ENCODE results near the gene ARL10.

ARL10 gene

DNA sequence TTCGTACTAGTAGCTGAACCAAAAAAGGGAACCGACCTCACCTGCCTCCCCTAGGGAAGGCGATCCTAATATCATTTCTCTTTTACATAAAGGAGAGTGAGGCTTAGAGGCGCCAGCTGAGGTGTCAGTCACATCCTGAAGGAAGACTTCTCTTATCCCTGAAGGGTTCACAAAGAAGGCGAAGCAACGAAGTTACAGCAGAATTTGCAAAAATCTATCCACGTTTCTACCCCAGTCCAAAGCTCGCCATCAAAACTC, 3.1 kb upstream of the ARL10 start:
- FAIRE-seq: no peak

DNA sequence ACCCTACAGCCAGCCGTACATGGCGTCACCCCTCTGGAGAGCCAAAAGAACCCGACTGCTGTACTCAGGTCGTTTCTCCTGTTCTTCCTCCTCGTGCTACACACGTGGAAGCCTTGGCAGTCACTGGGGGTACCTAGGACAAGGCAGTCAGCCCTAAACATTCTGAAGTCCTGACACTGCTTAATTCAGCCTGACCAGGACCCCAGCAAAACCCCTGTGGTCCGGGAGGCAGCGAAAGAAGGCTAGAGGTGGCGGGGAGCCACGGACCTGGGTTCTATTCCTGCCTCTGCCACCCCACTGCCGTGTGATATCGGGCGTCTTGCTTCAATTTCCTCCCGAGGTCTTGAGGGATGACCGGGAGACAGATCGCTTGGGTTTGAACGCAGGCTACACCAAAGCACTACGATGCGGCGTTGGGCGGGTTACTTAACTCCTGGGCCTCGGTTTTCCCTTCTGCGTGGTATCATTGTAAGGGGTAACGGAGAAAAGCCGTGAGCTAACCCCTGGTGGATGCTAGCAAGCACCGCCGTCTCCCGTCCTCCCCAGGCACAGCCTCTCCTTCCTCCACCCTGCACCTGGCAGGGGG, 429 bp upstream of the ARL10 start:
- no peak for FAIRE-seq

DNA sequence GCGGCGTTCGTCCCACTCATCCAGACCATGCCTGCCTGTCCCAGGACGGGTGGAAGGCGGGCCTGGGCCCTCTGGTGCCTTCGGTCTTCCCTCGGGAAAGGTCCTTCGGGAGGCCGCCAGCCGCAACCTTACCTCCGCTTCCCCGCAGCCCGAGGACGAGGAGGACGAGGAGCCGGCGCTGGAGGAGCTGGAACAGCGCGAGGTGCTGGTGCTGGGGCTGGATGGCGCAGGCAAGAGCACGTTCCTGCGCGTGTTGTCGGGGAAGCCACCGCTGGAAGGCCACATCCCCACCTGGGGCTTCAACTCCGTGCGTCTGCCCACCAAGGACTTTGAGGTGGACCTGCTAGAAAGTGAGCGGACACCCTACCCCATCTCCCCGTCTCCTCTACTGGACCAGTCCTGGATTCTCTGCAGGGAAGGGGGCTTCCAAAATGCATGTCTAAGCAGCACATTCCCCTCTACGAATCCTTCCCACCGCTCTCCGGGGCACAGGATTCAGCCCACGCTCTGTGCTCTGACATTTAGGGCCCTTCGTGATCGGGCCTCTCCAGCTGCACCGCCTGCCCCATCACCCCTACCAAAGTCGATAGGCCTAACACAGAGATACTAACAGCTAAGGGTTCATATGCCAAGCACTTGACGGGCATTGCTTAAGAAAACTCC, 1.1 kb downstream of the ARL10 start:
- FAIRE-seq: no peak

DNA sequence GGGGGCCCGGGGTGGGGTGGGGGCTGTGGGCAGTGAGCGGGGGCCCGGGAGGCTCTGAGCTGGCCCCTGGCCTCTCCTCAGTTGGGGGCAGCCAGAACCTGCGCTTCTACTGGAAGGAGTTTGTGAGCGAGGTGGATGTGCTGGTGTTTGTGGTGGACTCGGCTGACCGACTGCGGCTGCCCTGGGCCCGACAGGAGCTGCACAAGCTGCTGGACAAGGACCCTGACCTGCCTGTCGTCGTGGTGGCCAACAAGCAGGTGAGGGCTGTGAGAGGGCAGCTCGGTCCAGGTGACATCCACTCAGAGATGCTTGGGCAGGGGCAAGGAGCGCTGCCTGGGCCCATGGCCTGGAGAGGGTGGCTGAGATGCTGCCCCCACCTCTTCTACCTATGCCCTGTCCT, 3.4 kb downstream of the ARL10 start:
- FAIRE-seq: no peak

DNA sequence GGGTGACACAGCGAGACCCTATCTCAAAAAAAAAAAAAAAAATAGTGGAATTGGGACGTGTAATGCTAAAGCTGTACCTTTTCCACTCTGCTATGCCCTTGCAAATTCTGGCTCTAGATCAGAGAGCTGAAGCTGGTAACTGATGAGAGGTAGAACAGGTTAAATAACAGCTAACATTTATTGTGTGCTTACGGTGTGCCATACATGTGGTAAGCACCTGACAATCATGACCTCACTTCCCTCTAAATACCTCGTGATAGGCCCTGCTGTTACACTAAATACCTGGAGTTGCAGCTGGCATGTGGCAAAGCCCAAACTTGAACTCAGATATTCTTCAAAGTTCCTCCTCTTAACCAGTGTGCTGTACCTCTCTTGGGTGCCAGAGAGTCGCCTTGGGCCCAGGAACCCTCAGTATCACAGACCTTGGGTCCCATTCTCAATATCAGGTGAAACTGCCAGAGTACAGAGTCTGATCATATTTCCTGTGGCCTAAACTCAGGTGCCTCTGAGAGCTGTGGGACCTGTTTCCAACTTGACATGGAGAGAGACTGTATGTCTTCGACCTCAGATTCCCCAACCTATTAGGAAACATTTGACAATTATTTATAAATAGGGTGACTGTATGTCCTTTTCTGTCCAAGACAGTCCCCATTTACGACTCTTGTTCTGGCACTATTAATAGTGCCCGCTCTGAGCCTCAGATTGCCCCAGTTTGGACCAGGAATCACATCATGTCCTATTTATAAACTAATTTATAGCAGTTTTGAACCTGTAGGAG, 4.8 kb downstream of the ARL10 start:
- FAIRE-seq: no peak

DNA sequence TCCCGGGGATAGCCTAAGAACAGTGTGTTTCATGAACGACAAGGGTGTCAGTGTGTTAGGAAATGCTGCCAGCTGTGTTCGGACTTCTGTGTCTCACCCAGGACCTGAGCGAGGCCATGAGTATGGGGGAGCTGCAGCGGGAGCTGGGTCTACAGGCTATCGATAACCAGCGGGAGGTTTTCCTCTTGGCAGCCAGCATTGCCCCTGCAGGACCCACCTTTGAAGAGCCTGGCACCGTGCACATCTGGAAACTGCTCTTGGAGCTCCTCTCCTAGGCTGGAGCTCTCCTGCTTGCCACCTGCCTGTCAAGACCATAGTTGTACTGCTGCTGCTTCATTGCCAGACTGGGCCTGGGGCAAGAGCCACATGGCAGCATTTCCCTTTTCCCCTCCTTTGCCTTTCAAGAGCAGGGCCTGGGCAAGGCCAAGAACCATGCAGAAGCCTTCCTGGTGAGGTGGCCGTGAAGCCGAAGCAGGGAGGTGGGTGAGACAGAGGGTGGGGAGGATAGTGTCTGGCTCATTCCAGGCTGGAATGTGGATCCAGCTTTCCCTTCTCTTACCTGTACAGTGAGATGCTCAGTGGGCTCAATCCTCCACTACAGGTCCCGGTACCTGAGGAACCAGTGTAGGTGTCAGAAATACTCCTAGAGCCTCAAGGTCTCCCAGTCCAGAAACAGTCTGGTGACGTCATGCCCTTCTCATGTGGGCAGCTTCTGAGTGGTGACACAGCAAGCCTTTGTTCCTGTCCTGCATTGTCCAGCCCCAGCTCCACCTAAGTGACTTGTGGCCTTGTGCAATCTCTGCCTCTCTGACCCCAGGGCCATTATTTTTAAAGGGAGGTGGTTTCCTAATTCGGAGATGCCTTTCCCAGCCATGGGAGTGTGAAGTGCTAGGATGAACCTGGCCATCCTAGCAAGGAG, 6.6 kb downstream of the ARL10 start:
- no peak for FAIRE-seq

DNA sequence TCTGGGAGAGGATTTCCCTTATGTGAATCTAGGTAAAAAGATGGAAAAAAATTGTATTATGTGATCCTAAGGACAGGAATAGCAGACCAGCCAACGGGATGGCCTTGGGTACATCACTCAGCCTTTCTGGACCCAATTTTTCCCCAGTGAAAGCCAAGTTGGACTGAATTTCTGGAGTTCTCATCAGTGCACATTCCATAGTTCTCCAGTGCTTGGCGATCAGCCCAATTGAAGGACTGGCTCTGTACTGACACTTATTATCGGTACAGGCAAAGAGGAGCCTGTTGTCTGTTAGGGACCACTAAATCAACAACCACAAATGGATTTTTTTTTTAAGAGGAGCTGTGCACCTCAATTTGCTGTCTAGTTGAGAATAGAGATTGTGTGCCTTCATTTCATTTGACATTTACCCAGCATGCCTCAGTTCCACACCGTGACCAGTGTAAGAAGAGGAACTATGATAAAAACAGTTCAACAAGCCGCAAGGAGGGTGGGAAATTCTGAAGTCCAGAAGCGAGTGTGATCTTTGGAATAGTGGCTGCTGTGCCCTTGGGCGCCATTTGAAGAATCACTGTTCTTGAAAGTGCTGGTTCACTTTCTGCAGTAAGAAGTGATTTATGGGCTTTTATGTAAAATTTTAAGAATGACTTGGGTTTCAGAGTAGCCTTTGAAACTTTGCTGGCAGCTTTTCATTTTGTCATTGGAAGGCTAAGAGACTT, 8.0 kb downstream of the ARL10 start:
- FAIRE-seq: no peak

DNA sequence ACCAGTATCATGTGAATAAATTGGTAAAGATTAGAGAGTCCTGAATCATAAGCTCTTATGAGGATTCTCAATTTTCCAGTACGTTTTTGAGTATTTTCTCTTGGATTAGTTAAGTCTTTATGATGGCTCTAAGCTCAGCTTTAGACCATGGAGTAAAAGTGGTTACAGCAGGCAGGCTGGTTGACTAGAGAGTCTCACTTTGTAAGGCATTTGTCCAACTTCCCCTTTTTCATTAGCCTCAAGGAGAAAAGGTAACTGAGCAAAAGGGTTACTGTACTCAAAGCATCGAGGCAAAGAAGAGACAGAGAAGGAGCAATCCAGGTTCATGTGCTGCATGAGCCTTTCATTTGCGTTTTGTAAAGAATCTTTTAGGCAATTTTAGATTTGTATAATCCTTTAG, 14.6 kb downstream of the ARL10 start:
- no peak for FAIRE-seq

DNA sequence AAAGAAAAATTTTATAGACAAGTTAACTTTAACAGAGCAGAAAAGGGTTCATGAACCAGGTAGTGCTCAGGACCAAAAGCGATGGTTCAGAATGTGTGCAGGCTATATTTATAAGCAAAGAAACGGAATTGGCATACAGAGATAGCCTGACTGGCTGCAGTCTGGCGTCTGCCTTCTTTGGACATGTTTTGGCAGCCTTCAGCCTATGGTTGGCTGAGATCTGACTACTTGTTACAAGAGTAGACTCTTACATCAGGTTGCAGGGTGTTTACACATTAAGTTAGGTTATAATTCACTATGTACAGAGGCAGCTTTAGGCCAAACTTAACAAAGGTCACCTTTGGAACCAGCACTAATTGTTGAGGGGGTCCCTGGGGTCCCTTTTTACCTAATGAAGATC, 16.1 kb downstream of the ARL10 start:
- no peak for FAIRE-seq

DNA sequence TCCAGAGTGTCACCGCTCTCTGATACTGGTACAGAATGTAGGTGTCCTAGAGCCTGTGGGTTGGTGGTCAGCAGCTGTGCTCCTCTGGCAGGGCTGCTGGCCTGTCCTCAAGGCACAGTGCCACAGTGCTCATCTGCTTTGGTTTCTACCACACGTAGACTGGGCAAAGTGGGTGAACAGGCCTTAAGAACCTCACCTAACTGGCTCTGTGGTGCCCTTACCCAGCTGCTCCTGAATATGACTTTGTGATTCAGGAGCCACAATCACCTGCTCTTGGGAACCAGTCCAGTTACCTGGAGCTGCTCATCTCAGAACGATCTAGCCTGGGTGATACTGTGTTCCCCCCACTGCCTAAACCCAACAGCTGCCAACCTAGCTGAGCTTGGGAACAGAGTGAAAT, 16.7 kb downstream of the ARL10 start:
- FAIRE-seq: no peak

DNA sequence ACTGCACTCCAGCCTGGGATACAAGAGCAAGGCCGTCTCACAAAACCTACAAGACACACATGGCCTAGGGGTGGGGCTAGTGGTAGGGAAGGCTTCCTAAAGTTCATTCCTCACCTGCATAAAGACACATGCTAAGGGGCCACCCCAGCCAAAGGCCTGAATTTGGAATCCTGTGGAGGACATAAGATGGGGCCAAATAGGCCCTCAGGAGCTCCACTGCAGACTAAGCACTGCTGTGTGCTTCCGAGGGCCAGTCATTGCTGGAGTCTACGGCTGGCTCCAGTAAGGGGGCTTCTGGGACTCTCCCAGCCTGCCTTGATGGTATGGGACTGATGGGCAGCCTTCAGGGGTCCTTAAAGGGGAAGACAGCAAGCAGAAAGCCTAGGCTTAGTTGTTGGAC, 17.4 kb downstream of the ARL10 start:
- no peak for FAIRE-seq

DNA sequence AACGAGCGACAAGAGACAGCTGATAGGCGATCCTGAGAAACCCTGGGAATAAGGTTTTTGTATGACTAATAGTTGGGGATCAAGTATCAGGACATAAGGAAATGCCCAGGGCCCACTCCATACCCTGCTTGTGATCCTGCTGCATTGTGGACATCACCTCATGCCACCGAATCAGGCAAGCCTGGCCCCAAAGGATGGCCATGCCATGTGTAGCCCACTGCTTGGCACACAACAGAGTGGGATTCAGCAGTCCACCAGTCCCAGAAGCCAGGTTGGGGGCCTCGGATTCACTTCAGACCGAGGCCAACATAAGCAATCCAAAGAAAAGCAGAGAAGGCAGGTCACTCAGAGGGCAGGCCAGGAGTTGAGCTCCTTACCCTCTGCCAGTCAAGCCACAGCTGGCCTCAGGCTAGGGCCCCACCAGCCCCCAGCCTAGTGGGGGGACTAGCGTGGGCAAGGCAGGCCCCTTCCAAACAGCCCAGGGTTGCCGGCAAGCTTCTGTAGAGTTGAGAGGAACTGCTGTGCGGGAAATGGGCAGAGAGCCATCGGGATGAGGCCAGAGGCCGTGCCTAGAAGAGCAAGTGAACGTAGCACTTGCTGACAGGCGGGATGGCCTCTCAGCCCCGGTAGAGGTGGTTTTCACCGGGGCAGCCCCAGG, 18.1 kb downstream of the ARL10 start:
- no peak for FAIRE-seq

DNA sequence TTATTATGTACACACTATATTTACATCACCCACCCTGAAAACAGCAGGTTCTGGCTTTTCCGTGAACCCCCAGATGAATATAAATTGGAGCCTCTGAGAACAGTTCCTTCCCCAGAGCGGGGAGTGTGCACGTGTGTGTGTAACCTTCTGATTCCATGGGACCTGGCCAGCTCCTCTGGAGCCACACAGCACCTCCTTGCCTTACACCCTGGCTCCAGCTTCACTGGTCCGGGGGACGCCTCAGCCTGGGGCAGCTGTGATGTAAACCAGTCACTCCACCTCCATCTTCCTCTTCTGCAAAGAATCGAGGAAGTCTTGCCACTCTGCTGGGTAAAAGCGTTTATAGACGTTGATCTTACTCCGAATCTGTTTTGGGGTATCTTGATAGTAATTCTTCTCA, 18.7 kb downstream of the ARL10 start:
- no peak for FAIRE-seq

DNA sequence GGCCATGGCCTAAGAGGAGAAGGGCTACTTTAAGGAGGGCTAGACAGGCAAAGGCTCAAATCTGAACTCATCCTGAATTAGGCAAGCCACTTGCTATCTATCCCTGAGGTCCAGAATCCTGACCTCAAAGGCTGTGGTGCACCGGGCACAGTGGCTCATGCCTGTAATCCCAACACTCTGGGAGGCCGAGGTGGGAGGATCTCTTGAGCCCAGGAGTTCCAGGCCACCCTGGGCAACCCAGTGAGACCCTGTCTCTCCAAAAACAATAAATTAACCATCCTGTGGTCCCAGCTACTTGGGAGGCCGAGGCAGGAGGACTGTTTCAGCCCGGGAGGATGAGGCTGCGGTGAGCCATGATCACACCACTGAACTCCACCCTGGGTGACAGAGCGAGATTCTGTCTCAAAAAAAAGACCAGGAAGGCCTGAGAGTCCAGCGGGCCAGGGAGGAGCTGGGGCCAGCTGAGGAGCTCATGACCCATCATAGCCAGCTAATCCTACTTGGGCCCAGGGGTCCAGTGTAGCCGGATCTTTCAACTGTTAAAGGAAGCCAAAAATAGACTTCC, 19.2 kb downstream of the ARL10 start:
- FAIRE-seq: no peak

DNA sequence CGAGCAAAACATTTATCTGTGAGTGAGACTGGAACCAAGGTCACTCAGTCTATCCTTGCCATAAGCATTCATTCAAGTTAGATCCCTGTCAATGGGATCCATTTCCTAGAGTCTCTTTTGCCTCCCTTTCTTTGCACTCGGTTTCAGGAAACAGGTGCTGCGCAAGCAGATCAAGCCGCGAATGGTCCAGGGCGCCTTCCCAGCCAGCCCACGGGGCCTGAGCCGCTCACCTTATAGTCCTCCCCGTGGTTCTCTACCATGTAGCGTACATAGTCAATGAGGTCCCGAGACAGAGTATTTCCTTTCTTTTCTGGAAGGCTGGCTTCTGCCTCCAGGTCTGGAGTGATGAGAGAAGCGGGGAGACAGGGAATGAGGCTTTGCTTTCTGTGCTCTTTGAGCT, 19.7 kb downstream of the ARL10 start:
- no peak for FAIRE-seq

DNA sequence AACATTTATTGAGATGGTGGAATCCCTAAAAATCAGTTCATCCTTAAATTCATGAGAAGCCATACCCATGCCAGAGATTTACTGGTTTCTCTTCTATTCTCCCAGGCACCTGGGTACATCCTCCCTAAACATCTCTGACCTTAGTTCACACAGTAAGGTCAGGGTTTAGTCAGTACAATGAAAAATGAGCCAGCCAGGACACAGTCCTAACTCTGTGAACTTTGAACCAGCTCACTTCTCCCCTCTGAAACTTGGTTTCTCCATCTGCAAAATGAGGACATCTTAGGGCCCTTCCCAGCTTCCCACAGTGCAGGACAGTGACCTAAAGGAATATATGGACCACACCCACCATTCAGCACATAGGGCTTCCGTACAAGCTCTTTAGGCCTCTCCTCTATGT, 21.2 kb downstream of the ARL10 start:
- no peak for FAIRE-seq

DNA sequence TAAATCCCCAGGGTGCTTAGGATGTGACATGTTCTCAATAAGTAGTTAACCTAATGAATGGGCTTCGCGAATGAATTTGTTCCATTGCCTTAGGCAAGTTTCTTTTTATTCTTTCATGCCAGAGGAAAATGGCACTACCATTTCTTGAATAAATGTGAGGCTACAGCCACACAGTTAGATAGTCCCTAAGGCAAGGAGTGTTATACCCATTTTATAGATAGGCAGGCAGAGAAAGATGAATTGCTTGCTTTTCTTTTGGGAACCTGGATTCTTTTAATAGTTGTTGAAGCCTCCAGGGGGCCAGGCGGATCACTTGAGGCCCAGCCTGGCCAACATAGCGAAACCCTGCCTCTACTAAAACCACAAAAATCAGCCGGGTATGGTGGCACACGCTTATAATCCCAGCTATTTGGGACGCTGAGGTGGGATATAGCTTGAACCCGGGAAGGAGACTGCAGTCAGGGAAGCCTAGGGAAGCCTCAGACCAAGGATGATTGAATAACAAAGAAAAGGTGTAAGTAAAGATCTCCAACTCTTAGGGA, 22.2 kb downstream of the ARL10 start:
- no peak for FAIRE-seq

DNA sequence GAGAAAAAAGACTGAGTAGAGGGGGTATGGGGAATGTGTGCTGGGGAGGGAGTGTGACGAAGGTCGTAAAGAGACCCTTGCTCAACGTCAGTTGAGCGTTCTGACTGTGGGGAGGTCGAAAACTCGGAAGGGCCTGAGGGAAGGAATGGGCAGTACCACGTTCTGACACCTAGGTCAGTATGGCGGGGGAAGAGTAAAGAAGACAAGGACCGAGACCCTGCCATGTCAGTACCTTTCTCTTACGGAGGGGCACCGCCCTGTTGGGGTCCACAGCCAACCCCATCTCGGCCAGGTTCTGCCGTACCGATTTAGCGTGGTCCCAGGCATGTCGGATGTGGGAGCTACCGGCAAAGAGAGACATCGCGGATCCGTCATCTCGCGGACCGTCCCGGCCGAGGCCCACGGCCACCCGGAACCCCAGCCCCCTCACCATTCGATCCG, 22.7 kb downstream of the ARL10 start:
- no peak for FAIRE-seq

DNA sequence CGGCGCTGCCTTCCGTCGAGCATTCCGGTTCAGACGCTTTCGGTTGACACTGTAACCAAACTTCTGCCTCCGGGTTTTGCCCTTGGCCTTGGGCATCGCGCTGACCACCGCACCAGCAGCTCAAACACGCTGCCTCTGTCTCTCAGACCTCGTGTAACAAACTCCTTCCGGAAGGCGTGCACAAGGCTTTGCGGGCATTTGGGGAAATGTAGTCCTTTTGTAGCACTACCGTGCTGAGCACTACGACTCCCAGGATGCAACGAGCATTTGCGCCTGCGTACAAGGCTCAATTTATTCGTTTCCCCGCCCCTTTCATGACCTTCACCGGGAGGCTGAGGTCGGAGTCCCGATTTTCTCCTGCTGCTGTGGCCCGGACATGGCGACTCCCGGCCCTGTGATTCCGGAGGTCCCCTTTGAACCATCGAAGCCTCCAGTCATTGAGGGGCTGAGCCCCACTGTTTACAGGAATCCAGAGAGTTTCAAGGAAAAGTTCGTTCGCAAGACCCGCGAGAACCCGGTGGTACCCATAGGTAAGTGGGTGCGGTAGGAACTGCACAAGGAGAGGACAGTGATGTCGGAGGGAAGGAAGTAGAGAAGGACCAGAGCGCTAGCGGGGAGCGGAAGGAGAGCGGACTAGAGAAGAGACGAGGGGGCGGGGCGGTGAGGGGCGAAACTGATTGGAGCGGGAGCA, 23.3 kb downstream of the ARL10 start, which contains the start of the genes HIGD2A and NOP16:
Gene HIGD2A (plus strand): TSS at position 308 of the 691 bp plus-strand sequence. CDS start 69 bp downstream, at position 377.
Gene NOP16 (minus strand): TSS at position 155 of the 691 bp plus-strand sequence. CDS start 59 bp downstream, at position 96.
- FAIRE-seq: peak; percentile 86
